Naive thymus-derived CD4-positive, alpha-beta T cell (primary cell): ENCODE data around the gene CFAP73. TPM values are rescaled to one million over a fixed set of nuclear protein-coding genes. Genes with fewer than 3 reads are reported as not detected.
A peak's percentile ranks its signal among the peaks of the same experiment; 100 is the strongest.

Experiments used
- ATAC-seq: fragments of 150-1000 bp; cut with Tn5 transposase; 2 replicates; pipeline ENCODE4 v1.10.0; 2021; ENCODE audit warnings: mild to moderate bottlenecking, moderate library complexity
- CTCF ChIA-PET: fragments of 350-600 bp; sonication (Branson Sonifier 250); formaldehyde crosslinking; loops from one replicate; lab custom pipeline; 2021; ENCODE audit warnings: antibody characterized with exemption; lab: Charles Lee
- POLR2A ChIA-PET: fragments of 350-600 bp; sonication (Branson Sonifier 250); formaldehyde crosslinking; loops from one replicate; lab custom pipeline; 2021; ENCODE audit warnings: antibody characterized with exemption, inconsistent platforms; lab: Charles Lee
- DNase-seq, 9 donors: peaks; one replicate each; pipeline versions ENCODE4 v3.0.0 to v3.0.0-alpha.2; 2020 to 2022; ENCODE audit warnings: mixed read lengths in 1 of 9
- H3K27ac ChIP-seq: one replicate; pipeline ENCODE4 v1.7.0; 2013; ENCODE audit warnings: mild to moderate bottlenecking, low read depth, low read length, moderate library complexity
- H3K27me3 ChIP-seq, 2 donors: one replicate each; pipeline ENCODE4 v1.7.0; 2013; ENCODE audit warnings: low read length in 2 of 2, mild to moderate bottlenecking in 2 of 2, moderate library complexity in 2 of 2; ENCODE audit not compliant: control insufficient read depth in 2 of 2, insufficient read depth in 2 of 2
- H3K36me3 ChIP-seq, 3 experiments: 1 replicate in 2 of 3; 2 replicates in 1 of 3; pipeline ENCODE4 v1.7.0; 2013; ENCODE audit warnings: low read length in 3 of 3, mild to moderate bottlenecking in 3 of 3, moderate library complexity in 1 of 3; ENCODE audit not compliant: insufficient read depth in 3 of 3, control insufficient read depth in 2 of 3
- H3K4me1 ChIP-seq, 2 donors: one replicate each; pipeline ENCODE4 v1.7.0; 2013; ENCODE audit warnings: low read length in 2 of 2, mild to moderate bottlenecking in 2 of 2, moderate library complexity in 1 of 2; ENCODE audit not compliant: control insufficient read depth in 2 of 2, insufficient read depth in 2 of 2
- H3K4me3 ChIP-seq: 2 replicates; pipeline ENCODE4 v1.7.0; 2013; ENCODE audit warnings: mild to moderate bottlenecking, low read length
- H3K9me3 ChIP-seq, 3 experiments: 1 replicate in 2 of 3; 2 replicates in 1 of 3; pipeline ENCODE4 v1.7.0; 2013; ENCODE audit warnings: low read length in 3 of 3; ENCODE audit not compliant: control insufficient read depth in 2 of 3
- H3K27ac Mint-ChIP-seq, 9 donors: one replicate each; pipeline ENCODE4 v1.8.0; 2020 to 2022; ENCODE audit warnings: mixed read lengths in 9 of 9, mild to moderate bottlenecking in 8 of 9, moderate library complexity in 5 of 9, inconsistent platforms in 2 of 9
- H3K27me3 Mint-ChIP-seq, 5 donors: one replicate each; pipeline ENCODE4 v1.8.0; 2021 to 2022; ENCODE audit warnings: mixed read lengths in 5 of 5, mild to moderate bottlenecking in 1 of 5
- H3K36me3 Mint-ChIP-seq, 5 donors: one replicate each; pipeline ENCODE4 v1.8.0; 2020 to 2022; ENCODE audit warnings: mixed read lengths in 5 of 5, mild to moderate bottlenecking in 3 of 5, inconsistent platforms in 1 of 5
- H3K4me1 Mint-ChIP-seq, 7 donors: one replicate each; pipeline ENCODE4 v1.8.0; 2020 to 2022; ENCODE audit warnings: mixed read lengths in 7 of 7, mild to moderate bottlenecking in 3 of 7, inconsistent platforms in 1 of 7
- H3K4me3 Mint-ChIP-seq, 10 donors: one replicate each; pipeline ENCODE4 v1.8.0; 2020 to 2022; ENCODE audit warnings: mild to moderate bottlenecking in 10 of 10, mixed read lengths in 10 of 10, moderate library complexity in 6 of 10, inconsistent platforms in 2 of 10
- H3K9me3 Mint-ChIP-seq, 11 donors: one replicate each; pipeline ENCODE4 v1.8.0; 2020 to 2022; ENCODE audit warnings: mixed read lengths in 11 of 11, mild to moderate bottlenecking in 4 of 11, inconsistent platforms in 1 of 11, moderate library complexity in 1 of 11
- intact Hi-C, 2 donors: fragments of 100-400 bp; cut with micrococcal nuclease; formaldehyde crosslinking; loops; one replicate each; pipeline ENCODE4 v1.15.1; 2023
- polyA plus RNA-seq, 2 donors: library from polyadenylated mRNA; unstranded; fragments of 300-500 nt; fragmentation: Illumina TruSeq; gene quantifications; one replicate each; pipeline ENCODE4 v1.2.3, GENCODE V29; 2021
- total RNA-seq, 6 experiments: library from RNA in 5 of 6; stranded (reverse) in 5 of 6; gene quantifications; 1 replicate in 5 of 6; 2 replicates in 1 of 6; pipeline ENCODE4 v1.2.3 and lab custom pipeline; 2021 to 2026

The CFAP73 gene
- total and polyA plus RNA-seq, 7 experiments from 2014 or later: 0.29 to 0.88 (median 0.48) TPM; not detected in 4

DNA sequence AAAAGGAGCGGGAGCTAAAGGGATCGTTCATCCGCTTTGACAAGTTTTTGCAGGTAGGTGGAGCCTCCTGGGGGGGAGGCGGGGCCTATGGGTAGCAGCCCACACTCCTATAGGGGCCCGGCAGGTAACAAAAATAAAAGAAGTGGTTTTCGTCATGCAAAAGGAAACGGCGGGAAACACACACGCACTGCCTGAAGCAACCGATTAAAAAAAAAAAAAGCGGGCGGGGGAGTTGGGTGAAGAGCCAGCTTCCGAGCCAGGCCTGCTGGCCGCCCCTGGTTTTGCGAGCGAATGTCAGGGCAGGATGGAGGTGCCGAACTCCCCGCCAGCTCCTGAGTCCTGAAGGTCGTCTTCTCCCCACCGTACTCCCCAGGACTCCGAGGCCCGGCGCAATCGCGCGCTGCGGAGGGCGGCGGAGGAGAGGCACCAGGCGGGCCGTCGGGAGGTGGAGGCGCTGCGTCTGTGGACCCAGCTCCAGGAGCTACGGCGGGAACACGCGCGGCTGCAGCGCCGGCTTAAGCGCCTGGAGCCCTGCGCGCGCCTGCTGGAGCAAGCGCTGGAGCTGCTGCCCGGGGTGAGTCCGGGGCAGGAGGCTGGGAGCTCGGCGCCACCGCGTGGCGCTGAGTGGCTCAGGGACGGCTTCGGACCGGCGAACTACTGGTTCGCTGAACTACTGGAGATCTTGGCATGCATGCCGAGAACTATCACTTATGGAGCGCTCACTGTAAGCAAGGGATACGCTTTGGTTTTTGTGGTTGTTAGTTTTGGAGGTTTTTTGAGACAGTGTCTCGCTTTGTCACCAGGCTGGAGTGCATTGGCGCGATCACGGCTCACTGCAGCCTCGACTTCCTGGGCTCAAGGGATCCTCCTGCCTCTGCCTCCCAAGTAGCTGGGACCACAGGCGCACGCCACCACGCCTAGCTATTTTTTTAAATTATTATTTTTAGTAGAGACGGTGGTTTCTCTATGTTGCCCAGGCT, 3.6 kb downstream of the CFAP73 start:
- Histone ChIP-seq H3K27ac (no peak overlapping the region), H3K36me3 (peaks cover 0 to 12% (median 0%) of the 10 kb centered on the region in 3 experiments), H3K27me3 (no peaks in the 10 kb centered on the region), H3K9me3 (no peaks in the 10 kb centered on the region), H3K4me1 (peaks cover 0 to 19% of the 10 kb centered on the region in 2 donors), H3K4me3 (peak overlapping the region; percentile 75)
- Mint-ChIP-seq H3K9me3 (no peaks in the 10 kb centered on the region), H3K4me3 (peak overlapping the region; percentile 76 to 88 (median 86)), H3K4me1 (peaks cover 0 to 27% (median 25%) of the 10 kb centered on the region in 7 donors), H3K36me3 (peaks cover 0 to 4% (median 0%) of the 10 kb centered on the region in 5 donors), H3K27ac (peak overlapping the region in 6 of 9 donors; percentile 76 to 93 (median 85)), H3K27me3 (peaks cover 0 to 36% (median 0%) of the 10 kb centered on the region in 5 donors)
- ATAC-seq (peak; percentile 94), DNase-seq (peak; percentile 36 to 86 (median 80))
- CTCF ChIA-PET: interaction anchor here (0.8 to 1.9 kb wide), 7 partner anchors 14 to 165 kb away, joined by 3 to 8 read pairs (median 3); no protein-coding TSS in a partner anchor
- POLR2A ChIA-PET: interaction anchor here (1.0 to 1.4 kb wide), 4 partner anchors 13 to 33 kb away, joined by 3 to 4 read pairs (median 4); partner anchors contain the start of genes DDX54 and RITA1
- intact Hi-C loops: loop anchor here (1.0 to 10.0 kb wide), 6 partner anchors 54 to 248 kb away; partner anchors contain the start of genes OAS1 (in 1 of the 2) and TPCN1 (in 1 of the 2)

DNA sequence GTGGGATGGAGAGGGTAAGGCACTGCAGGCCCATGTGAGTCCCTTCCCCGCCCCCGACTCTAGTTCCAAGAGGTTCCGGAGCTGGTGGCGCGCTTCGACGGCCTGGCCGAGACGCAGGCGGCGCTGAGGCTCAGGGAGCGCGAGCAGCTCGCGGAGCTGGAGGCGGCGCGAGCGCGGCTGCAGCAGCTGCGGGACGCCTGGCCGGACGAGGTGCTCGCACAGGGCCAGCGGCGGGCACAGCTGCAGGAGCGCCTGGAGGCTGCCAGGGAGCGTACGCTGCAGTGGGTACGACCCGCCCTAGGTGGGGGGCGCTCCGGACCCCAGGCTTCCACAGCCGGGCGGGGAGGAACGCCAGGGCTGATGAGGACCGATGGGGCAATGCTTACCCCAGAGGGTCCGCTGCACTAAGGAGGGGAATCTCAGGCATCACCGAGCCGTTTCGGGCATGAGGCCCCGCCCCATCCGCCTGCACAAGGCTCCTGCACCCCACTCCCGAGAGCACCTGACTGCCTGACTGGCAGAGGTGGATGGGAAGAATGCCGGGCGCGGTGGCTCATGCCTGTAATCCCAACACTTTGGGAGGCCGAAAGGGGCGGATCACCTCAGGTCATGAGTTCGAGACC, 4.9 kb downstream of the CFAP73 start:
- intact Hi-C loops: loop anchor here in 1 of 2 donors (10.0 kb wide), 1 partner anchor 250 kb away; the partner anchor contains the start of gene OAS1
- ATAC-seq: no peak

DNA sequence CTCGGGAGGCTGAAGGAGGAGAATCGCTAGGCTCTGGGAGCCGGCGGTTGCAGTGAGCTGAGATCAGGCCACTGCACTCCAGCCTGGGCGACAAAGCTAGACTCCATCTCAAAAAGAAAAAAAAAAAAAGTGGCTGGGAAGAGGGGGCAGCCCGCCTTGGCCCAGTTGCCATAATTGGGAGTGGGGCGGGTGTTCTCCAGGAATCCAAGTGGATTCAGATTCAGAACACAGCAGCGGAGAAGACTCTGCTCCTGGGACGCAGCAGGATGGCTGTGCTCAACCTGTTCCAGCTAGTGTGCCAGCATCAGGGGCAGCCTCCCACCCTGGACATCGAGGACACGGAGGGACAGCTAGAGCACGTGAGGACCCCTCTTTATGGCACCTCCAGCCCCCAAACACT, 5.5 kb downstream of the CFAP73 start:
- ChIA-PET CTCF (no interaction called here), POLR2A (no interaction called here)
- peaks cover 0 to 12% (median 4%) of the 10 kb centered on the region in 5 donors for H3K36me3 Mint-ChIP-seq
- H3K36me3 ChIP-seq: peaks cover 0 to 31% (median 0%) of the 10 kb centered on the region in 3 experiments
- H3K4me1 Mint-ChIP-seq: peaks cover 0 to 27% (median 25%) of the 10 kb centered on the region in 7 donors
- H3K4me3 ChIP-seq: no peak overlapping the region
- H3K27me3 Mint-ChIP-seq: peaks cover 0 to 31% (median 0%) of the 10 kb centered on the region in 5 donors
- H3K9me3 Mint-ChIP-seq: no peaks in the 10 kb centered on the region
- DNase-seq: no peak
- H3K27ac Mint-ChIP-seq: no peak overlapping the region
- no peak overlapping the region for H3K27ac ChIP-seq
- intact Hi-C loops: loop anchor here in 1 of 2 donors (10.0 kb wide), 1 partner anchor 250 kb away; the partner anchor contains the start of gene OAS1
- H3K27me3 ChIP-seq: no peaks in the 10 kb centered on the region
- ATAC-seq: no peak
- no peaks in the 10 kb centered on the region for H3K9me3 ChIP-seq
- peak overlapping the region in 7 of 10 donors; percentile 11 to 81 (median 36) for H3K4me3 Mint-ChIP-seq
- peaks cover 0 to 19% of the 10 kb centered on the region in 2 donors for H3K4me1 ChIP-seq

More for the DNA sequence above, 4.9 kb downstream of the CFAP73 start:
- Histone ChIP-seq H3K27ac (no peak overlapping the region), H3K4me1 (peaks cover 0 to 19% of the 10 kb centered on the region in 2 donors), H3K9me3 (no peaks in the 10 kb centered on the region), H3K27me3 (no peaks in the 10 kb centered on the region), H3K4me3 (peak overlapping the region; percentile 35), H3K36me3 (peaks cover 0 to 25% (median 0%) of the 10 kb centered on the region in 3 experiments)
- POLR2A ChIA-PET: interaction anchor here (1.3 to 1.4 kb wide), 2 partner anchors 11 to 29 kb away, joined by 3 to 4 read pairs; no protein-coding TSS in a partner anchor
- Mint-ChIP-seq H3K4me3 (peak overlapping the region; percentile 64 to 86 (median 82)), H3K36me3 (peaks cover 0 to 7% (median 3%) of the 10 kb centered on the region in 5 donors), H3K27ac (peak overlapping the region in 1 of 9 donors; percentile 51), H3K27me3 (peaks cover 0 to 35% (median 0%) of the 10 kb centered on the region in 5 donors), H3K9me3 (no peaks in the 10 kb centered on the region), H3K4me1 (peaks cover 0 to 27% (median 25%) of the 10 kb centered on the region in 7 donors)
- DNase-seq: peak in 5 of 9 donors; percentile 19 to 35 (median 27)
- CTCF ChIA-PET: interaction anchor here (0.5 to 1.4 kb wide), 4 partner anchors 20 to 105 kb away, joined by 3 to 8 read pairs (median 4); no protein-coding TSS in a partner anchor

DNA sequence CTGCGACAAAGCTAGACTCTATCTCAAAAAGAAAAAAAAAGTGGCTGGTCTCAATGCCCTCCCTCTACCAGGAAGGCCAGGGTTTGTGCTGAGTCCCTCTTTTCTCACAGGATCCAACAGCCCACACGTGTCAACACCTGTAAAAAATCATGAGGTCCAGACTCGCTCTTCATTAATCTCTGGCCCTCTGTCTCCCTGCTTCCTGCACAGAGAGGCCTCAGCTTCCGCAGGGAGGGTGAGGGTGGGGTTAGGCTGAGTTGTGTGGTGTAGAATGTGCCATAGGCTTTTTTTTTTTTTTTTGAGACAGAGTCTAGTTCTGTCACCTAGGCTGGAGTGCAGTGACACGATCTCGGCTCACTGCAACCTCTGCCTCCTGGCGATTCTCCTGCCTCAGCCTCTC, 6.1 kb downstream of the CFAP73 start:
- Histone ChIP-seq H3K27me3 (no peaks in the 10 kb centered on the region), H3K27ac (no peak overlapping the region), H3K9me3 (no peaks in the 10 kb centered on the region), H3K36me3 (peaks cover 0 to 37% (median 0%) of the 10 kb centered on the region in 3 experiments), H3K4me3 (no peak overlapping the region), H3K4me1 (peaks cover 0 to 19% of the 10 kb centered on the region in 2 donors)
- POLR2A ChIA-PET: no interaction called here
- no peaks in the 10 kb centered on the region for H3K9me3 Mint-ChIP-seq
- ATAC-seq (no peak), DNase-seq (no peak)
- H3K4me3 Mint-ChIP-seq: peak overlapping the region in 5 of 10 donors; percentile 11 to 50 (median 36)
- H3K27ac Mint-ChIP-seq: no peak overlapping the region
- peaks cover 0 to 27% (median 25%) of the 10 kb centered on the region in 7 donors for H3K4me1 Mint-ChIP-seq
- peaks cover 0 to 15% (median 8%) of the 10 kb centered on the region in 5 donors for H3K36me3 Mint-ChIP-seq
- intact Hi-C loops: loop anchor here in 1 of 2 donors (10.0 kb wide), 1 partner anchor 251 kb away; the partner anchor contains the start of gene OAS1
- peaks cover 0 to 27% (median 0%) of the 10 kb centered on the region in 5 donors for H3K27me3 Mint-ChIP-seq
- CTCF ChIA-PET: no interaction called here

DNA sequence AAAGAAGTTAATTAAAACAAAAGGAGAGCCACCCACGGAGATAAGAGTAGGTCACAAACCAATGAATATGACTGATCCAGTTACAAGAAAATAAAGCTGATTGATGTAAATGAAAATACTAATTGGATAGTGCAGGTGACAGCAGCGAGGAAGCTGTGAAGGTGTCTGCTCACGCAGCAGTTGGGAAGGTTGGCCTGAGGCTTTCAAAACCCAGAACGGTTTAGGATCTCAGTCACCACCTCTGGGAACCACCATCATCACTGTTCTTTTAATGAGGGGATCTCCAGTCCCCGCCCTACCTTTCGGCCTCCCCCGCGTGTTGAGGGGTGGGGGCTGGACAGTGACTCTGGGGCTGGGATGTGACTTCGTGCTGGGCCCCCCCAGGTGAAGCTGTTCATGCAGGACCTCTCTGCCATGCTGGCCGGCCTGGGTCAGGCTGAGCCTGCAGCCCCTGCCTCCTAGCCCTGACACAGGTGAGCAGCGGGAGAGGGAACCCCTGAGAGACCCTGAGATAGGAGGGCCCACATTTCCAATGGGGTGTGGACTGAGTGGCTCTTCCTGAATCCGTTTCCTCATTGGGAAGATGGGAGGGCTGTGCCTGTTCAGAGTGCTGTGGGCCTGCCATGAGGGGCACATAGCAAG, 7.8 kb downstream of the CFAP73 start:
- Histone ChIP-seq H3K4me1 (peaks cover 0 to 19% of the 10 kb centered on the region in 2 donors), H3K4me3 (no peak overlapping the region), H3K27ac (no peak overlapping the region), H3K27me3 (no peaks in the 10 kb centered on the region), H3K9me3 (no peaks in the 10 kb centered on the region), H3K36me3 (peaks cover 4 to 51% (median 6%) of the 10 kb centered on the region in 3 experiments)
- POLR2A ChIA-PET: no interaction called here
- H3K36me3 Mint-ChIP-seq: peaks cover 0 to 17% (median 10%) of the 10 kb centered on the region in 5 donors
- peak overlapping the region in 2 of 9 donors; percentile 6 to 41 for H3K27ac Mint-ChIP-seq
- H3K4me3 Mint-ChIP-seq: no peak overlapping the region
- no peaks in the 10 kb centered on the region for H3K9me3 Mint-ChIP-seq
- H3K4me1 Mint-ChIP-seq: peaks cover 0 to 22% (median 20%) of the 10 kb centered on the region in 7 donors
- no peak for ATAC-seq
- CTCF ChIA-PET: interaction anchor here (1.6 kb wide), 1 partner anchor 17 kb away, joined by 3 read pairs; no protein-coding TSS in a partner anchor
- H3K27me3 Mint-ChIP-seq: peaks cover 0 to 17% (median 0%) of the 10 kb centered on the region in 5 donors
- intact Hi-C loops: loop anchor here in 1 of 2 donors (10.0 kb wide), 1 partner anchor 253 kb away; the partner anchor contains the start of gene OAS1
- no peak for DNase-seq
